HG02588 (cell line): Measurements from ENCODE around the gene NEO1.

ENCODE experiments used
- ATAC-seq: cut with Tn5 transposase; IDR thresholded peaks from one replicate; pipeline ENCODE4 v1.9.1; 2021; ENCODE audit warnings: mild to moderate bottlenecking, moderate library complexity; ENCODE audit not compliant: unreplicated experiment

Gene NEO1

GRCh38 chr15:73344056-73344455, 291.8 kb downstream of the NEO1 start:
- no peak for ATAC-seq

GRCh38 chr15:73345658-73346057, 293.4 kb downstream of the NEO1 start:
- no peak for ATAC-seq

GRCh38 chr15:73346735-73347312, 294.6 kb downstream of the NEO1 start:
- ATAC-seq: no peak

GRCh38 chr15:73349191-73349590, 296.9 kb downstream of the NEO1 start:
- no peak for ATAC-seq

GRCh38 chr15:73352082-73352481, 299.8 kb downstream of the NEO1 start:
- no peak for ATAC-seq

- ATAC-seq: no peak
Observed at GRCh38 chr15:73353734-73354133, 301.5 kb downstream of the NEO1 start.

- no peak for ATAC-seq
Observed at GRCh38 chr15:73354241-73354640, 302.0 kb downstream of the NEO1 start.
